ENCODE measurements around the gene BDNF. TPM values are rescaled to one million over a fixed set of nuclear protein-coding genes. Genes with fewer than 3 reads are reported as not detected.

Gene BDNF
- total RNA-seq, 1 experiment from 2014 or later = 4.8 TPM

DNA sequence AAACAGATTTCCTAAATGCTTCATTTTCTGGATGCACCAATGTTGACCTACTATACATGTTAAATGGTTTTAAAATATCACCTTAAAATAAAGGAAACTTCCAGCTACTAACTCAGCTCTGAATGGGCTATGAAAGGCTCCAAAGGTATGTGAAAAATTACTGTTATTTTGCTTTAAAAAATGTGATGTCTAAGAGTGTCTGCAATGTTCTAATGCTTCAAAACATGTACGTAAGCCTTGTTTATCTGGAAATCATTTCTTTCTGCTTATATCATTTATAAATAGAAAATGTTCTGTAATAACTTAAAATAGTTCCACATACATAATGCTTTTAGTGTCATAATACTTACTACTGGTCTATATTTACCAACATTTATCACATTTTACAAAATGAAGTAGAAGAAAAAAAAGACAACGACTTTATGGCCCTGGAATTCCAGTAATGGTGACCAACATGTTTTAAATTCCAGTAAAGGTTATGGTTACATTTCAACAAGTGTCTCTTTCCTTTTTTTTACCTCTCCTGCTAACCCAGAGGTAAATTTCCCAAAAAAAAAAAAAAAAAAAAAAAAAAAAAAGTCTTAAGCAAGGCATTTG is 2.5 kb downstream of the BDNF start:
- peaks cover 70% of the 10 kb centered on the region for H3K4me1 Mint-ChIP-seq

DNA sequence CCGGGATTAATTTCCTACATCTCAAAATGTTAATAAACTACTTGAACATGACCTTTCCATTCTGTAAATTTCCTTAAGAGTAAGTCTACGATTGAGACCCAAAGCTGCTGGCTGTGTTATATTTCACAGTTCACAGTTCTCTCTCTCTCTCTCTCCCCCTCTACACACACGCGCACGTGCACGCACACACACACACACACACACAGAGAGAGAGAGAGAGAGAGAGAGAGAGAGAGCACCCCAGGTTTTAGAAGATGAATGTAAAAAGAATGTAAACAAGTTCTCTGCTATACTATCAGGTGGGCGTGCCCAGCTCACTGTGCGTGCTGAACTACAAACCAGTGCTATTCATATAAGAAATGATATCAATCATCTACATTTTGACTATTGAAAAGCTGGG is 3.3 kb downstream of the BDNF start:
- DNase-seq (ENCODE audit: low spot score) = no peak
- Mint-ChIP-seq H3K4me3 (peak overlapping the region; percentile 93), H3K36me3 (peaks cover 4% of the 10 kb centered on the region), H3K27me3 (ENCODE audit: low read depth) (peaks cover 14% of the 10 kb centered on the region), H3K4me1 (peaks cover 65% of the 10 kb centered on the region), H3K27ac (peak overlapping the region; percentile 98), H3K9me3 (peaks cover 4% of the 10 kb centered on the region)
- POLR2A ChIA-PET = interaction anchor here (0.9 kb wide), 1 partner anchor 70 kb away, joined by 3 read pairs; no protein-coding TSS in a partner anchor
- ATAC-seq = no peak
- CTCF ChIA-PET = interaction anchor here (0.7 to 2.7 kb wide), 10 partner anchors 9 to 1112 kb away, joined by 3 to 10 read pairs (median 4); no protein-coding TSS in a partner anchor
- TF ChIP-seq NR2C2 (CRISPR knock-in tag; IDR thresholded peaks at IDR 0.05) (no peak), SP1 (CRISPR knock-in tag; conservative IDR thresholded peaks at IDR 0.05) (no peak), FOXK1 (CRISPR knock-in tag; IDR thresholded peaks at IDR 0.05) (peak; percentile 65; the same call in 1 of the 2 replicates), ZNF671 (CRISPR knock-in tag; IDR thresholded peaks at IDR 0.05) (no peak), NR3C1 (CRISPR knock-in tag; conservative IDR thresholded peaks at IDR 0.05; ENCODE audit: low read depth) (no peak)
- TF ChIP-seq, protein P1, sequence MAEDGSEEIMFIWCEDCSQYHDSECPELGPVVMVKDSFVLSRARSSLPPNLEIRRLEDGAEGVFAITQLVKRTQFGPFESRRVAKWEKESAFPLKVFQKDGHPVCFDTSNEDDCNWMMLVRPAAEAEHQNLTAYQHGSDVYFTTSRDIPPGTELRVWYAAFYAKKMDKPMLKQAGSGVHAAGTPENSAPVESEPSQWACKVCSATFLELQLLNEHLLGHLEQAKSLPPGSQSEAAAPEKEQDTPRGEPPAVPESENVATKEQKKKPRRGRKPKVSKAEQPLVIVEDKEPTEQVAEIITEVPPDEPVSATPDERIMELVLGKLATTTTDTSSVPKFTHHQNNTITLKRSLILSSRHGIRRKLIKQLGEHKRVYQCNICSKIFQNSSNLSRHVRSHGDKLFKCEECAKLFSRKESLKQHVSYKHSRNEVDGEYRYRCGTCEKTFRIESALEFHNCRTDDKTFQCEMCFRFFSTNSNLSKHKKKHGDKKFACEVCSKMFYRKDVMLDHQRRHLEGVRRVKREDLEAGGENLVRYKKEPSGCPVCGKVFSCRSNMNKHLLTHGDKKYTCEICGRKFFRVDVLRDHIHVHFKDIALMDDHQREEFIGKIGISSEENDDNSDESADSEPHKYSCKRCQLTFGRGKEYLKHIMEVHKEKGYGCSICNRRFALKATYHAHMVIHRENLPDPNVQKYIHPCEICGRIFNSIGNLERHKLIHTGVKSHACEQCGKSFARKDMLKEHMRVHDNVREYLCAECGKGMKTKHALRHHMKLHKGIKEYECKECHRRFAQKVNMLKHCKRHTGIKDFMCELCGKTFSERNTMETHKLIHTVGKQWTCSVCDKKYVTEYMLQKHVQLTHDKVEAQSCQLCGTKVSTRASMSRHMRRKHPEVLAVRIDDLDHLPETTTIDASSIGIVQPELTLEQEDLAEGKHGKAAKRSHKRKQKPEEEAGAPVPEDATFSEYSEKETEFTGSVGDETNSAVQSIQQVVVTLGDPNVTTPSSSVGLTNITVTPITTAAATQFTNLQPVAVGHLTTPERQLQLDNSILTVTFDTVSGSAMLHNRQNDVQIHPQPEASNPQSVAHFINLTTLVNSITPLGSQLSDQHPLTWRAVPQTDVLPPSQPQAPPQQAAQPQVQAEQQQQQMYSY (CRISPR knock-in tag; IDR thresholded peaks at IDR 0.05) = no peak
- TF ChIP-seq, protein P2, sequence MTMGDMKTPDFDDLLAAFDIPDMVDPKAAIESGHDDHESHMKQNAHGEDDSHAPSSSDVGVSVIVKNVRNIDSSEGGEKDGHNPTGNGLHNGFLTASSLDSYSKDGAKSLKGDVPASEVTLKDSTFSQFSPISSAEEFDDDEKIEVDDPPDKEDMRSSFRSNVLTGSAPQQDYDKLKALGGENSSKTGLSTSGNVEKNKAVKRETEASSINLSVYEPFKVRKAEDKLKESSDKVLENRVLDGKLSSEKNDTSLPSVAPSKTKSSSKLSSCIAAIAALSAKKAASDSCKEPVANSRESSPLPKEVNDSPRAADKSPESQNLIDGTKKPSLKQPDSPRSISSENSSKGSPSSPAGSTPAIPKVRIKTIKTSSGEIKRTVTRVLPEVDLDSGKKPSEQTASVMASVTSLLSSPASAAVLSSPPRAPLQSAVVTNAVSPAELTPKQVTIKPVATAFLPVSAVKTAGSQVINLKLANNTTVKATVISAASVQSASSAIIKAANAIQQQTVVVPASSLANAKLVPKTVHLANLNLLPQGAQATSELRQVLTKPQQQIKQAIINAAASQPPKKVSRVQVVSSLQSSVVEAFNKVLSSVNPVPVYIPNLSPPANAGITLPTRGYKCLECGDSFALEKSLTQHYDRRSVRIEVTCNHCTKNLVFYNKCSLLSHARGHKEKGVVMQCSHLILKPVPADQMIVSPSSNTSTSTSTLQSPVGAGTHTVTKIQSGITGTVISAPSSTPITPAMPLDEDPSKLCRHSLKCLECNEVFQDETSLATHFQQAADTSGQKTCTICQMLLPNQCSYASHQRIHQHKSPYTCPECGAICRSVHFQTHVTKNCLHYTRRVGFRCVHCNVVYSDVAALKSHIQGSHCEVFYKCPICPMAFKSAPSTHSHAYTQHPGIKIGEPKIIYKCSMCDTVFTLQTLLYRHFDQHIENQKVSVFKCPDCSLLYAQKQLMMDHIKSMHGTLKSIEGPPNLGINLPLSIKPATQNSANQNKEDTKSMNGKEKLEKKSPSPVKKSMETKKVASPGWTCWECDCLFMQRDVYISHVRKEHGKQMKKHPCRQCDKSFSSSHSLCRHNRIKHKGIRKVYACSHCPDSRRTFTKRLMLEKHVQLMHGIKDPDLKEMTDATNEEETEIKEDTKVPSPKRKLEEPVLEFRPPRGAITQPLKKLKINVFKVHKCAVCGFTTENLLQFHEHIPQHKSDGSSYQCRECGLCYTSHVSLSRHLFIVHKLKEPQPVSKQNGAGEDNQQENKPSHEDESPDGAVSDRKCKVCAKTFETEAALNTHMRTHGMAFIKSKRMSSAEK (CRISPR knock-in tag; IDR thresholded peaks at IDR 0.05; ENCODE audit: borderline replicate concordance) = no peak
- TF ChIP-seq, protein P3, sequence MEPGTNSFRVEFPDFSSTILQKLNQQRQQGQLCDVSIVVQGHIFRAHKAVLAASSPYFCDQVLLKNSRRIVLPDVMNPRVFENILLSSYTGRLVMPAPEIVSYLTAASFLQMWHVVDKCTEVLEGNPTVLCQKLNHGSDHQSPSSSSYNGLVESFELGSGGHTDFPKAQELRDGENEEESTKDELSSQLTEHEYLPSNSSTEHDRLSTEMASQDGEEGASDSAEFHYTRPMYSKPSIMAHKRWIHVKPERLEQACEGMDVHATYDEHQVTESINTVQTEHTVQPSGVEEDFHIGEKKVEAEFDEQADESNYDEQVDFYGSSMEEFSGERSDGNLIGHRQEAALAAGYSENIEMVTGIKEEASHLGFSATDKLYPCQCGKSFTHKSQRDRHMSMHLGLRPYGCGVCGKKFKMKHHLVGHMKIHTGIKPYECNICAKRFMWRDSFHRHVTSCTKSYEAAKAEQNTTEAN (CRISPR knock-in tag; IDR thresholded peaks at IDR 0.05) = peak; percentile 91; the same call in 1 of the 2 replicates
- TF ChIP-seq, protein P4, sequence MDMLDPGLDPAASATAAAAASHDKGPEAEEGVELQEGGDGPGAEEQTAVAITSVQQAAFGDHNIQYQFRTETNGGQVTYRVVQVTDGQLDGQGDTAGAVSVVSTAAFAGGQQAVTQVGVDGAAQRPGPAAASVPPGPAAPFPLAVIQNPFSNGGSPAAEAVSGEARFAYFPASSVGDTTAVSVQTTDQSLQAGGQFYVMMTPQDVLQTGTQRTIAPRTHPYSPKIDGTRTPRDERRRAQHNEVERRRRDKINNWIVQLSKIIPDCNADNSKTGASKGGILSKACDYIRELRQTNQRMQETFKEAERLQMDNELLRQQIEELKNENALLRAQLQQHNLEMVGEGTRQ (CRISPR knock-in tag; IDR thresholded peaks at IDR 0.05) = no peak
- TF ChIP-seq, protein P5, sequence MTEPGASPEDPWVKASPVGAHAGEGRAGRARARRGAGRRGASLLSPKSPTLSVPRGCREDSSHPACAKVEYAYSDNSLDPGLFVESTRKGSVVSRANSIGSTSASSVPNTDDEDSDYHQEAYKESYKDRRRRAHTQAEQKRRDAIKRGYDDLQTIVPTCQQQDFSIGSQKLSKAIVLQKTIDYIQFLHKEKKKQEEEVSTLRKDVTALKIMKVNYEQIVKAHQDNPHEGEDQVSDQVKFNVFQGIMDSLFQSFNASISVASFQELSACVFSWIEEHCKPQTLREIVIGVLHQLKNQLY (CRISPR knock-in tag; IDR thresholded peaks at IDR 0.05) = no peak

More for the DNA sequence above, 2.5 kb downstream of the BDNF start:
- peaks cover 22% of the 10 kb centered on the region for H3K27me3 Mint-ChIP-seq (ENCODE audit: low read depth)
- POLR2A ChIA-PET = no interaction called here
- H3K9me3 Mint-ChIP-seq = peaks cover 2% of the 10 kb centered on the region
- H3K36me3 Mint-ChIP-seq = peaks cover 2% of the 10 kb centered on the region
- peak overlapping the region; percentile 93 for H3K4me3 Mint-ChIP-seq
- peak overlapping the region; percentile 98 for H3K27ac Mint-ChIP-seq
- DNase-seq (ENCODE audit: low spot score) = no peak
- ATAC-seq = no peak
- TF ChIP-seq GTF2I (CRISPR knock-in tag; conservative IDR thresholded peaks at IDR 0.05) (no peak), MXD4 (CRISPR knock-in tag; IDR thresholded peaks at IDR 0.05; ENCODE audit: borderline replicate concordance) (no peak), ATF1 (CRISPR knock-in tag; IDR thresholded peaks at IDR 0.05) (no peak), TCF7 (CRISPR knock-in tag; IDR thresholded peaks at IDR 0.05; ENCODE audit: low read depth) (no peak), TEAD1 (CRISPR knock-in tag; IDR thresholded peaks at IDR 0.05) (no peak), HMGA2 (CRISPR knock-in tag; IDR thresholded peaks at IDR 0.05) (no peak), NFE2L1 (CRISPR knock-in tag; IDR thresholded peaks at IDR 0.05) (no peak), FOXJ3 (CRISPR knock-in tag; IDR thresholded peaks at IDR 0.05; ENCODE audit: borderline replicate concordance) (no peak), GRHL2 (CRISPR knock-in tag; IDR thresholded peaks at IDR 0.05; ENCODE audit: insufficient replicate concordance, severe bottlenecking) (no peak), NFATC4 (CRISPR knock-in tag; IDR thresholded peaks at IDR 0.05) (no peak)
- TF ChIP-seq, protein P5 (CRISPR knock-in tag; IDR thresholded peaks at IDR 0.05) = no peak
- TF ChIP-seq, protein P6, sequence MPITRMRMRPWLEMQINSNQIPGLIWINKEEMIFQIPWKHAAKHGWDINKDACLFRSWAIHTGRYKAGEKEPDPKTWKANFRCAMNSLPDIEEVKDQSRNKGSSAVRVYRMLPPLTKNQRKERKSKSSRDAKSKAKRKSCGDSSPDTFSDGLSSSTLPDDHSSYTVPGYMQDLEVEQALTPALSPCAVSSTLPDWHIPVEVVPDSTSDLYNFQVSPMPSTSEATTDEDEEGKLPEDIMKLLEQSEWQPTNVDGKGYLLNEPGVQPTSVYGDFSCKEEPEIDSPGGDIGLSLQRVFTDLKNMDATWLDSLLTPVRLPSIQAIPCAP (CRISPR knock-in tag; IDR thresholded peaks at IDR 0.05) = no peak
- TF ChIP-seq, protein P7, sequence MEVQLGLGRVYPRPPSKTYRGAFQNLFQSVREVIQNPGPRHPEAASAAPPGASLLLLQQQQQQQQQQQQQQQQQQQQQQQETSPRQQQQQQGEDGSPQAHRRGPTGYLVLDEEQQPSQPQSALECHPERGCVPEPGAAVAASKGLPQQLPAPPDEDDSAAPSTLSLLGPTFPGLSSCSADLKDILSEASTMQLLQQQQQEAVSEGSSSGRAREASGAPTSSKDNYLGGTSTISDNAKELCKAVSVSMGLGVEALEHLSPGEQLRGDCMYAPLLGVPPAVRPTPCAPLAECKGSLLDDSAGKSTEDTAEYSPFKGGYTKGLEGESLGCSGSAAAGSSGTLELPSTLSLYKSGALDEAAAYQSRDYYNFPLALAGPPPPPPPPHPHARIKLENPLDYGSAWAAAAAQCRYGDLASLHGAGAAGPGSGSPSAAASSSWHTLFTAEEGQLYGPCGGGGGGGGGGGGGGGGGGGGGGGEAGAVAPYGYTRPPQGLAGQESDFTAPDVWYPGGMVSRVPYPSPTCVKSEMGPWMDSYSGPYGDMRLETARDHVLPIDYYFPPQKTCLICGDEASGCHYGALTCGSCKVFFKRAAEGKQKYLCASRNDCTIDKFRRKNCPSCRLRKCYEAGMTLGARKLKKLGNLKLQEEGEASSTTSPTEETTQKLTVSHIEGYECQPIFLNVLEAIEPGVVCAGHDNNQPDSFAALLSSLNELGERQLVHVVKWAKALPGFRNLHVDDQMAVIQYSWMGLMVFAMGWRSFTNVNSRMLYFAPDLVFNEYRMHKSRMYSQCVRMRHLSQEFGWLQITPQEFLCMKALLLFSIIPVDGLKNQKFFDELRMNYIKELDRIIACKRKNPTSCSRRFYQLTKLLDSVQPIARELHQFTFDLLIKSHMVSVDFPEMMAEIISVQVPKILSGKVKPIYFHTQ (CRISPR knock-in tag; IDR thresholded peaks at IDR 0.05) = no peak
- CTCF ChIA-PET = interaction anchor here (0.7 to 2.7 kb wide), 8 partner anchors 8 to 1112 kb away, joined by 3 to 10 read pairs (median 4); no protein-coding TSS in a partner anchor
